Neural progenitor cell (in vitro differentiated cells): ENCODE measurements around the gene LMCD1.

ENCODE experiments used
- CTCF ChIP-seq: fragments of 200-600 bp; sonication (generic); IDR thresholded peaks from 2 replicates; pipeline ENCODE4 v1.5.1; 2017; ENCODE audit warnings: antibody characterized with exemption, mild to moderate bottlenecking
- EZH2 ChIP-seq: fragments of 200-600 bp; sonication (generic); IDR thresholded peaks from 2 replicates; pipeline ENCODE4 v1.6.1; 2017; ENCODE audit warnings: antibody characterized with exemption, mild to moderate bottlenecking, moderate library complexity
- EZH2phosphoT487 ChIP-seq: fragments of 200-600 bp; sonication (generic); IDR thresholded peaks from 2 replicates; pipeline ENCODE4 v1.6.1; 2017; ENCODE audit warnings: antibody characterized with exemption

- TF ChIP-seq CTCF (no peak), EZH2 (no peak), EZH2phosphoT487 (no peak)
Observed at GRCh38 chr3:8576436-8576835, 74.8 kb downstream of the LMCD1 start.
